ENCODE data around the gene USE1. TPM values are rescaled to one million over a fixed set of nuclear protein-coding genes. Genes with fewer than 3 reads are reported as not detected.

USE1 gene
- total RNA-seq, 1 experiment from 2014 or later: 27.5 TPM

DNA sequence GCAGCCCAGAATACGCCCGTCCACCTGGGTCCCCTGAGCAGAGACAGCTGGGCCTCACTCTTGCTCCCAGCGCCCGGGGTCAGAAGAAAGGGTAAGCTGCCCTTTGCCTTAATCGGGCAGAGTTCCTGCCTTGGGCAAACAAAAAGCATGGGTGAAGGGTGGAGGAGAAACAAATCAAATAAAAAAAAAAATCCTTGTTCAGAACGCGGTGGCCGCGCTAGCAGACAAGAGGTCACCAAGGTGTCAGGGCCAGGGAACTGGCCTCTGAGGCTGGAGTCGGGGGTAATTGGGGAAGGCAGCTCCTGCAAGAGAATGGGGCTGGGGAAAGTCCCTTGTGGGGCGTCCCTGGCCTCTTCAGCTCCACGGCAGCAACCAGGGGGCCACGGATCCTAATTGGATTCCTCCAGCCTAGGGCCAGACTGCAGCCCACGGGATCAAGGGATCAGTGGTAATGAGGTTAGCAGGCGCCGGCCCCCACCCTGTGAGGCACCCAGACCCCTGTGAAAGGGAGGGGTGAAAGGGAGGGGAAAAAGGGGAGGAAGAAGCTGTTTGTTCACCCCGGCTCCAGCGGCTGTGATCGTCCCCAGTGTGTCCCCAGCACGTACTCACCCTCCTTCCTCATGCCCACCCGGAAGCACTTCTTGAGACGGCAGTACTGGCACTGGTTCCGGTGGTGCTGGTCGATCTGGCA lies 25.1 kb downstream of the USE1 start:
- Histone ChIP-seq H3K4me3 (replicated peaks in 1 of 2; ENCODE audit: low read depth in 1 of 2, low read length in 2 of 2) (no peak overlapping the region), H3K9ac (ENCODE audit: low read length) (no peak overlapping the region), H4K20me1 (ENCODE audit: insufficient read depth) (no peaks in the 10 kb centered on the region), H3K4me2 (ENCODE audit: low read length) (no peak overlapping the region), H3K9me2 (ENCODE audit: insufficient read depth) (no peaks in the 10 kb centered on the region), H3K79me2 (ENCODE audit: insufficient read depth, low read length) (peaks cover 56% of the 10 kb centered on the region), H3K27ac (ENCODE audit: low read depth, low read length) (no peak overlapping the region; the same call in 1 of the 2 replicates), H3K9me3 (ENCODE audit: control insufficient read depth in 1 of 2, insufficient read depth in 1 of 2, low read depth in 1 of 2, low read length in 2 of 2) (no peaks in the 10 kb centered on the region), H3K27me3 (ENCODE audit: insufficient read depth, low read length) (no peaks in the 10 kb centered on the region), H3K36me3 (ENCODE audit: control insufficient read depth in 1 of 2, insufficient read depth in 2 of 2, low read length in 2 of 2) (peaks cover 0 to 4% of the 10 kb centered on the region in 2 experiments; a peak in 1 of 4 replicates), H2AFZ (ENCODE audit: low read depth, low read length, poor library complexity, severe bottlenecking) (no peak overlapping the region), H3K4me1 (ENCODE audit: control insufficient read depth in 1 of 2, insufficient read depth in 2 of 2, low read length in 2 of 2) (peaks cover 24 to 47% of the 10 kb centered on the region in 2 experiments)
- ChIA-PET CTCF (no interaction called here), POLR2A (interaction anchor here (1.5 kb wide), 1 partner anchor 14 kb away, joined by 4 read pairs; the partner anchor contains the start of gene OCEL1), RAD21 (ENCODE audit: low non-redundant PET in 1 of 2, low total read pairs in 2 of 2, uncharacterized antibody in 2 of 2, unreplicated experiment in 2 of 2) (no interaction called here)
- TF ChIP-seq FOSL1 (IDR thresholded peaks at IDR 0.05; ENCODE audit: low read depth) (no peak), SRF (IDR thresholded peaks at IDR 0.05; ENCODE audit: low read depth) (no peak), EZH2phosphoT487 (IDR thresholded peaks at IDR 0.05; ENCODE audit: borderline replicate concordance) (no peak), CEBPB (IDR thresholded peaks at IDR 0.05; ENCODE audit: low read depth) (no peak), ELF1 (IDR thresholded peaks at IDR 0.05; ENCODE audit: borderline replicate concordance, low read depth) (no peak), JUND (IDR thresholded peaks at IDR 0.05) (no peak), SP1 (IDR thresholded peaks at IDR 0.05; ENCODE audit: low read depth) (no peak), SIN3A (IDR thresholded peaks at IDR 0.05; ENCODE audit: low read depth) (no peak), POLR2AphosphoS5 (IDR thresholded peaks at IDR 0.05; ENCODE audit: low read depth, low read length) (no peak), RAD21 (IDR thresholded peaks at IDR 0.05; ENCODE audit: low read depth) (no peak), EGR1 (IDR thresholded peaks at IDR 0.05; ENCODE audit: low read depth) (no peak), CBX3 (IDR thresholded peaks at IDR 0.05; ENCODE audit: low read depth) (no peak), ZFX (IDR thresholded peaks at IDR 0.05) (no peak), TCF7L2 (IDR thresholded peaks at IDR 0.05; ENCODE audit: borderline replicate concordance, extremely low read depth, insufficient read depth, insufficient read length) (no peak)
- TF ChIP-seq, protein P1, sequence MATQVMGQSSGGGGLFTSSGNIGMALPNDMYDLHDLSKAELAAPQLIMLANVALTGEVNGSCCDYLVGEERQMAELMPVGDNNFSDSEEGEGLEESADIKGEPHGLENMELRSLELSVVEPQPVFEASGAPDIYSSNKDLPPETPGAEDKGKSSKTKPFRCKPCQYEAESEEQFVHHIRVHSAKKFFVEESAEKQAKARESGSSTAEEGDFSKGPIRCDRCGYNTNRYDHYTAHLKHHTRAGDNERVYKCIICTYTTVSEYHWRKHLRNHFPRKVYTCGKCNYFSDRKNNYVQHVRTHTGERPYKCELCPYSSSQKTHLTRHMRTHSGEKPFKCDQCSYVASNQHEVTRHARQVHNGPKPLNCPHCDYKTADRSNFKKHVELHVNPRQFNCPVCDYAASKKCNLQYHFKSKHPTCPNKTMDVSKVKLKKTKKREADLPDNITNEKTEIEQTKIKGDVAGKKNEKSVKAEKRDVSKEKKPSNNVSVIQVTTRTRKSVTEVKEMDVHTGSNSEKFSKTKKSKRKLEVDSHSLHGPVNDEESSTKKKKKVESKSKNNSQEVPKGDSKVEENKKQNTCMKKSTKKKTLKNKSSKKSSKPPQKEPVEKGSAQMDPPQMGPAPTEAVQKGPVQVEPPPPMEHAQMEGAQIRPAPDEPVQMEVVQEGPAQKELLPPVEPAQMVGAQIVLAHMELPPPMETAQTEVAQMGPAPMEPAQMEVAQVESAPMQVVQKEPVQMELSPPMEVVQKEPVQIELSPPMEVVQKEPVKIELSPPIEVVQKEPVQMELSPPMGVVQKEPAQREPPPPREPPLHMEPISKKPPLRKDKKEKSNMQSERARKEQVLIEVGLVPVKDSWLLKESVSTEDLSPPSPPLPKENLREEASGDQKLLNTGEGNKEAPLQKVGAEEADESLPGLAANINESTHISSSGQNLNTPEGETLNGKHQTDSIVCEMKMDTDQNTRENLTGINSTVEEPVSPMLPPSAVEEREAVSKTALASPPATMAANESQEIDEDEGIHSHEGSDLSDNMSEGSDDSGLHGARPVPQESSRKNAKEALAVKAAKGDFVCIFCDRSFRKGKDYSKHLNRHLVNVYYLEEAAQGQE (IDR thresholded peaks at IDR 0.05; ENCODE audit: low read depth): no peak
- TF ChIP-seq, protein P2, sequence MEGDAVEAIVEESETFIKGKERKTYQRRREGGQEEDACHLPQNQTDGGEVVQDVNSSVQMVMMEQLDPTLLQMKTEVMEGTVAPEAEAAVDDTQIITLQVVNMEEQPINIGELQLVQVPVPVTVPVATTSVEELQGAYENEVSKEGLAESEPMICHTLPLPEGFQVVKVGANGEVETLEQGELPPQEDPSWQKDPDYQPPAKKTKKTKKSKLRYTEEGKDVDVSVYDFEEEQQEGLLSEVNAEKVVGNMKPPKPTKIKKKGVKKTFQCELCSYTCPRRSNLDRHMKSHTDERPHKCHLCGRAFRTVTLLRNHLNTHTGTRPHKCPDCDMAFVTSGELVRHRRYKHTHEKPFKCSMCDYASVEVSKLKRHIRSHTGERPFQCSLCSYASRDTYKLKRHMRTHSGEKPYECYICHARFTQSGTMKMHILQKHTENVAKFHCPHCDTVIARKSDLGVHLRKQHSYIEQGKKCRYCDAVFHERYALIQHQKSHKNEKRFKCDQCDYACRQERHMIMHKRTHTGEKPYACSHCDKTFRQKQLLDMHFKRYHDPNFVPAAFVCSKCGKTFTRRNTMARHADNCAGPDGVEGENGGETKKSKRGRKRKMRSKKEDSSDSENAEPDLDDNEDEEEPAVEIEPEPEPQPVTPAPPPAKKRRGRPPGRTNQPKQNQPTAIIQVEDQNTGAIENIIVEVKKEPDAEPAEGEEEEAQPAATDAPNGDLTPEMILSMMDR (IDR thresholded peaks at IDR 0.05 in 2 of 3, conservative IDR thresholded peaks at IDR 0.05 in 1 of 3; ENCODE audit: borderline replicate concordance in 1 of 3, insufficient read depth in 1 of 3, low read depth in 2 of 3, low read length in 2 of 3): no peak
- intact Hi-C loops (cut with micrococcal nuclease): no loop called here
- DNase-seq (ENCODE audit: low read depth, low spot score): no peak
- BruUV-seq (replicated peaks): no TSS peak
- ATAC-seq: no peak

All from HCT116 (cell line).